ENCODE data around the gene ZC3H7B. TPM values are rescaled to one million over a fixed set of nuclear protein-coding genes. Genes with fewer than 3 reads are reported as not detected.
A peak's percentile ranks its signal among the peaks of the same experiment; 100 is the strongest.

Gene ZC3H7B
- polyA plus RNA-seq, 10 donors: 33.7 to 52.2 (median 38.5) TPM

DNA sequence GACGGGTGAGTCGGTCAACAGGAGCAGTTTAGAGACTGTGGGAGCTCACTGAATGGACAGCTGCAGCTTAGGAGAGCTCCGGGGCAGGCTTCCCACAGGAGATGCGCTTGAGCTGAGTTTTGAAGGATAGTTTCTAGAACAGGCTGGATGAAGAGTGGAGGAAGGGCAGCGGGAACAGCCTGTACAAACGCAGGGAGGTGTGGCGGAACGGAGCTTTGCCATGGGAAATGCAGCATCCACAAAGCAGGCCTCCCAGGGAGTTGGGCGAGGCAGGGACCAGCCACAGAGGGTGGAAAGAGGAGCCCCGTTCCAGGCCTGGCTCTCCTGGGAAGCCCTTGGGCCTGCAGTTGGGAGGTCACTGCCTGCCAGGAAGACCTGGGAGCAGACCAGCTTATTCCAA is 53.7 kb downstream of the ZC3H7B start:
- no peak for DNase-seq

DNA sequence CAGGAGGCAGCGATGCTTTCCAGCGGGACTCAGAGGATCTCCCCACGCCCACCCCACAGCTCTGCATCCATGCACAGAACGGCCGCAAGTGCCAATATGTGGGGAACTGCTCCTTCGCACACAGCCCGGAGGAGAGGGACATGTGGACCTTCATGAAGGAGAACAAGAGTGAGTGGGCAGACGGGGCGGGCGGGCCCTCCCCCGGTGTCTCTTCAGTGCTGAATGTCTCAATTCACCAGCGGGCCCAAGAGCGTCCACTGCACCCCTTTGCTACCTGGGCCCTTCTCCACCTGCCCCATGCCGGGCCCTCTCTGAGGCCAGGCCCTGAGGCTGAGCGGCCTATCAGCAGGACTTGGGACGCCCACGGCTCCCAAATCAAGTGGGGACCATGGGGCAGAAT is 54.6 kb downstream of the ZC3H7B start:
- DNase-seq: no peak

DNA sequence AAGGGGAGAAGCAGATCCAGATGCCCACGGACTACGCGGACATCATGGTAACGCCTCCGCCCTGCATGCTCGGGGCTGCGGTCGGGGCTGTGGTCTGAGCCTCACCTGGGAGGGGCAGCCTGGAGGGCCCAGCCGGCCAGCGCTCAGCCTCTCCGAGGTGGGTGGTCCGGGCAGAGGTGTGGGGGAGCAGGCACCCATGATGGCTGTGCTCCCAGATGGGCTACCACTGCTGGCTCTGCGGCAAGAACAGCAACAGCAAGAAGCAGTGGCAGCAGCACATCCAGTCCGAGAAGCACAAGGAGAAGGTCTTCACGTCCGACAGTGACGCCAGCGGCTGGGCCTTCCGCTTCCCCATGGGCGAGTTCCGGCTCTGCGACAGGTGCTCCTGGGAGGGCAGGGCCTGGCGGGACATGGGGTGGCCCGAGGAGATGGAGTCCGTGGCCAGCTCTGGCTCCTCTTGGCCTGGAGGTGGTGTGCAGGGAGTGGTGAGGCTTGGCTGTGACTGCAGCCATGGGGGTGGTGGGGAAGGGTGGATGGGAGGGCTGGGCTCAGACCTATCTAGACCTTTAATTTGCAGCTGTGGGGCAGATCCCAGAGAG is 55.2 kb downstream of the ZC3H7B start:
- DNase-seq: no peak

- DNase-seq: no peak
Measured at GRCh38 chr22:41357191-41357590, 55.9 kb downstream of the ZC3H7B start.

DNA sequence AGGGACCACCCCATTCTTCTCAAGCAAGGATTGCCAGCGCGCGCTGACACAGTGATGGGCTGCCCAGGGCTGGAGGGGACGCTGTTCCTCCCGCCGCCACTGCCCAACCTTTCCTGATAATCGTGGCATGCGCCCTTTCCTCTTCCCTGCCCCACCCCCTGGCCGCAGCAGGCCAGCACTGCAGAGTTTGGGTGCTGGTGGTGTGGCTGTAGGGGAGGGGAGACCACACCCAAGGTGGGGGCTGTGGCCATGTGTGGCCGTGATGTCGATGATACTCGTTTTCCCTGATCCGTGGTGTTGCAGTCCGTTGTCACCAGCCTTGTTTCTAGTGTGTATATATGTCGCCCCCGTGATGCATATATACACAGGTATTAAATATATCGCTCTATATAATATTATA is 57.6 kb downstream of the ZC3H7B start:
- no peak for DNase-seq

GRCh38 chr22:41359376-41359775 is 58.1 kb downstream of the ZC3H7B start:
- DNase-seq: no peak

DNA sequence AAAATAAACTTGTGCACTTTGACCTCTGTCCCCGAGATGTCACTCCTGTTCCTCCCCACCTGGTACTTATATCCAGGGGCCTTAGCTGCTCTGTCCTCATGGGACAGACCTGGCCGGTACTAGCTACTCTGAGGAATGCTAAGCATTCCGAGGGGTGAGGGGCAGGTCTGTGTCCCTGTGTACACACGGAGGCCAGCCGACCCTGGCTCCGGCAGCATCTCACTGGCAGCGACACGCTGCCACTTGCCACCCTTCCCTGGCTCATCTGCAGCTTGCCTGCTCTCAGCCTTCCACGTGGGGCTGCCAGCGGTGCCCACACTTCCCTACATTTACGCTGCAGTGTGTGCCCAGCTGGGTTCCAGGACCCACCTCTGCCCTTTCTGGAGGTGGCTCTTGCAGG is 58.8 kb downstream of the ZC3H7B start:
- no peak for DNase-seq

GRCh38 chr22:41361716-41362310 is 60.5 kb downstream of the ZC3H7B start:
- no peak for DNase-seq

GRCh38 chr22:41362615-41363014 is 61.3 kb downstream of the ZC3H7B start:
- no peak for DNase-seq

DNA sequence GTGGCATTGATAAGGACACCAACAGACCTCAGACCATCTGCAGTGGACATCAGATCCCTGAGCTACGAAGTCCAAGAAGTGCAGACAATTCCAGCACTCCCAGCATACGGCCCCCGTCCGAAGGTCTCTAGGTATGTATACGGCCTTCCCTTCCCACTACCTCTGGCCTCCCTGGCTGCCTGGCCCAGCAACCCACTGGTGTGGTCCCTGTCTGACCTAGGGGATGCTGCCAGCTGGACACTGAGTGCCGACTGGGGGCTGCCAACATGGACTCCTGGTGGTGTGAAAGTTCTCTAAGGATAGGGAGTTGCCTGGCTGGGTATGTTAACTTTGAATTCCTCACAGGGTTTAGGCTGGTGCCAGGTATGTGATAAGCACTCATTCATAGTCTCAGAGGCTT is 62.9 kb downstream of the ZC3H7B start:
- DNase-seq: no peak

DNA sequence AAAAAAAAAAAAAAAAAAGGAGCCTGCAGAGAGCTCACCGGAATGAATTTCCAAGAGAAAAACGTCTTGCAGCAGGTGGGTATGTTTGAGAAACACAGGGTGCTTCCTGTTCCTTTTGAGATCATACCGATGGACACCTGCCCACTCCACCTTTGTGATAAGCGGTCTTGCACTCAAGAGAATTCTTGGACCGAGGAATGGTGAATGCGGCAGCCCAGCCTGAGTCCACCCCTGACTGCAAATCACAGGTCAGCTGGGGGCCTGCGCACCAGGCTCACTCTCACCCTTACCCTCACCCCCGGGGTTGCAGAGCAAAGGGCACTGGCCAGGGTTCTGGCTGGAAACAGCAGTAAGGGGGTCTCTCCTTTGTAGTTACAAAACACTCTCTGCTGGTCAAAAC is 63.6 kb downstream of the ZC3H7B start:
- DNase-seq: no peak

GRCh38 chr22:41365425-41365824 is 64.1 kb downstream of the ZC3H7B start:
- DNase-seq: no peak

DNA sequence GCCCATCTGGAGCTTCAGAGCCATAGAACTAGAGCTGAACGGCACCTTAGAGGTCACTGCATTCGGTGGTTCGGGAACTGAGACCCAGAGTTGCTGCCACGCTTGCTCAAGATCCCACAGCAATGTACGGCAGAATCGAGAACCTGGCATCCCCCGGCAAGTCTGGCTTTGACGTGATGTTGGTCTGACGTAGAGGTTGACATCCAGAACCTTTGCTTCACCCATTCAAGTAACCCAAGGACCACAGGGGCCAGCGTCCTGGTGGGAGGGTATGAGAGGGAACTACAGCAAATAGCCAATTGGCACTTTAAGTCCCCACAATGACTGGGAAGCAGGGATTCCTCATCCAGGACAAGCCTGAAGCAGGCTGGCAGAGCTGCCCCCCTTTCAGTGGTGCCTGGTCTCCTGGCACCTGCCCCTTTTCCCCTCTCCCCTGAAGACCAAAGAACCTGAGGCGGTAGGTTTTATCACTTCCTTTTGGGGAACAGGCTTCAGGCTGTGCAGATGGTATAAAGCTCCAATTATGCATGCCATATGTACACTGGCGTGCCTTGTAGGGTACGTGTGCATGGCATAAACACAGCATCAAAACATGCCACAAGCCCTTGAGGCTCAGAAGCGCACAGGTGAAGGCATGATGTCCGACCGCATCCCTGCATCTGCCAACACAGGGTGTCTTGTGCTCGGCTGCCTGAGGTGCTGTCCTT is 65.2 kb downstream of the ZC3H7B start:
- DNase-seq: peak in 1 of 3 donors; percentile 25

DNA sequence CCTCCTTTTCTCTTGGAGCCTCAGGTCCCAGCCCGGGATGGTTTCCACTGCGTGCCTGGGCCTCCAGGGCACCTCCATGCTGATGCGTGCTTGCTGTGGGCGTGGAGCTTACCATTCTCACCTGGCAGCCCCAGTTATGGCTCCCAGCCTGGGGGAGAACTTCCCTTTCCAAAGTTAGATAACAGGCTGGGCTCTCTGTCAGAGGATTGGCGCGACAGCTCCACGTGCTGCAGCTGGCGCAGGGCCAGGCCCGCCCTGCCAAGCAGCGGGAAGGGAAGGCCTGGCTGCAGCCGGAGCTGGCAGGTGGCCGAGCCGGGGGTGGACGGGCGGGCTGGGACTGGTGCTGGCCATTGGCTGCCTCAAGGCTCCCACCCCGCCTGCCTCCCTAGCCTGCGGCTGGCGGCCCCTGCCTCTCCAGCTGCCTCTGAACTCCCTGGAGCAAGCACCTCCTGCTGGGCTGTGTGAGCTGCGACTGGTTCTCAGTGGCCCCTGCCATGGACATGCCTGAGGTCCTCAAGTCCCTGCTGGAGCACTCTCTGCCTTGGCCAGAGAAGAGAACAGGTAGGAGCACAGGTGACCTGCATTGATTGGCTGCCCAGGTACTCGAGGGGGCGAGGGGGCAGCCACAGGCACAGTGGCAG is 65.8 kb downstream of the ZC3H7B start:
- DNase-seq: peak; percentile 90 to 96 (median 92)

- DNase-seq: peak in 2 of 3 donors; percentile 20 to 68
Measured at GRCh38 chr22:41367680-41368542, 66.6 kb downstream of the ZC3H7B start.

GRCh38 chr22:41368543-41369423 is 67.5 kb downstream of the ZC3H7B start:
- peak in 2 of 3 donors; percentile 49 to 72 for DNase-seq

DNA sequence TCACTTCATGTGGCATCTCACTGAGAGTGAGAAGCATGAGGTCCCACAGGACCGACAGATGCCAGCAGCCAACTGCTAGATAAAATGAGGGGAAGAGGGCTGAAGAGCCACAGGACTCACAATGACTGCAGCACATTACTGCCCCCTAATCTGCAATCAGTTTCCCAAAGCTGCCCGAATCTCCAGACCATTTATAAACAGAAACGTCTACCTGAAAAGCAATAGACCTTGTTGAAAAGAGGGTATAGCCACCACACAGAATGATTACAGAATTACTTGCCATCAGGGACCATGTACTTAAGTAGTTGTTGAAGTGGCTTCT is 68.1 kb downstream of the ZC3H7B start:
- no peak for DNase-seq

GRCh38 chr22:41369837-41370236 is 68.5 kb downstream of the ZC3H7B start:
- no peak for DNase-seq

- DNase-seq: no peak
Measured at GRCh38 chr22:41377846-41378245, 76.5 kb downstream of the ZC3H7B start.

DNA sequence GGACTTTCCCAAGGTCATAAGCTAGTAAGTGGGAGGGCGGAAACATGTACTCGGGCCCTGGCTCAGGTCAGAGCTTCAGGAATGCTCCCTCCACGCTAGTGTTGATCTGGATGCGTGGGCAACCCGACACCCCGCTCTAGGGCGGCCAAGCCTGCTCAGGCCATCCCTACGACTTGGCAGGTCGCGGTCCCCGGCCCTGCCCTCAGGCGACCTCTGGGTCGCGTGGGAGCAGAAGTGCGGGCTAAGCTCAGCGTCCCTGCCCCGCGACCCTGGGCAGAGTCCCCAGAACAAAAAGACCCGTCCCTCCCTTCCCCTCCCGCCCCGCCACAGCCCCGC is 79.6 kb downstream of the ZC3H7B start:
- peak in 1 of 3 donors; percentile 69 for DNase-seq
